Measurements from ENCODE around the gene ELP5.

The ELP5 gene

DNA sequence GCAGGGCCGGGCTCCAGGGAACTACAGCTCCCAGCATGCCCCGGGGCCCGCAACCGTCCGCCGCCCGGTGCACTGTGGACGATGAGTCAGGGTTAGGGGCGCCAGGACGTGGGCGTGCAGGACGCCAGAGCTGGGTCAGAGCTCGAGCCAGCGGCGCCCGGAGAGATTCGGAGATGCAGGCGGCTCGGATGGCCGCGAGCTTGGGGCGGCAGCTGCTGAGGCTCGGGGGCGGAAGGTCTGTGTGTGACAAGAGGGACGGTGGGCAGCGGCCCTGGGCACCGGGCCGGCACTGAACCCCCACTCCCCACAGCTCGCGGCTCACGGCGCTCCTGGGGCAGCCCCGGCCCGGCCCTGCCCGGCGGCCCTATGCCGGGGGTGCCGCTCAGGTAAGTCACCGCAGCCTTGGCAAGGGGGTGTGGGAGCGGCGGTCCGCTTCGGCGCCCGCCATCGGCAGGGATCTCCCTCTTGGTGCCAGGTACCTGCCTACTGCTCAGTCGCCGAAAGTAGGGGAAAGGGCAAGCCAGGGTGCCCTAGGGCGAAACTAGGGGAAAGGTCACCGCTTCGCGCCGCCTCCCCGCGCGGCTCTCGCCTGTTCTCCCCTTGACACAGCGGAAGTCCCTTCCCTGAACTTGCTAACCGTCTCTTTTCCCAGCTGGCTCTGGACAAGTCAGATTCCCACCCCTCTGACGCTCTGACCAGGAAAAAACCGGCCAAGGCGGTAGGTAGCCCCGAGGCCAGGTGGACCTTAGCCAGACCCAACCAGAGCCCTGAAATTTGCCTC lies 32.0 kb upstream of the ELP5 start, which contains the start of the genes ACADVL and DLG4:
Gene ACADVL (plus strand): TSS at position 127 of the 781 bp plus-strand sequence. CDS start 47 bp downstream, at position 174.
Gene DLG4 (minus strand): TSS at position 25 of the 781 bp plus-strand sequence.
- Histone ChIP-seq H3K36me3 (ENCODE audit: insufficient read depth, low read length) (peaks cover 36% of the 10 kb centered on the region), H3F3A (ENCODE audit: insufficient read depth, low read length) (no peaks in the 10 kb centered on the region), H3K9ac (ENCODE audit: low read length) (peak within 1 kb of the TSS; percentile 87), H3K27me3 (ENCODE audit: insufficient read depth, low read length) (no peaks in the 10 kb centered on the region), H3K4me2 (ENCODE audit: low read length) (peak within 1 kb of the TSS; percentile 97), H3K4me1 (ENCODE audit: insufficient read depth, low read length, severe bottlenecking) (peaks cover 27% of the 10 kb centered on the region), H2AFZ (ENCODE audit: low read length) (no peak within 1 kb of the TSS), H3K27ac (ENCODE audit: low read depth, low read length, poor library complexity, severe bottlenecking) (peak within 1 kb of the TSS; percentile 78), H3K9me2 (ENCODE audit: low read depth, low read length) (no peaks in the 10 kb centered on the region), H3K9me3 (ENCODE audit: low read length) (no peaks in the 10 kb centered on the region), H3K79me2 (ENCODE audit: insufficient read depth, low read length) (no peaks in the 10 kb centered on the region), H4K20me1 (ENCODE audit: insufficient read depth, low read length) (no peaks in the 10 kb centered on the region), H3K4me3 (ENCODE audit: low read depth, low read length, poor library complexity, severe bottlenecking) (peak within 1 kb of the TSS; percentile 83)
- no peak for TF ChIP-seq EZH2 (IDR thresholded peaks at IDR 0.05; ENCODE audit: borderline replicate concordance, low read length)
- TF ChIP-seq, protein P1, sequence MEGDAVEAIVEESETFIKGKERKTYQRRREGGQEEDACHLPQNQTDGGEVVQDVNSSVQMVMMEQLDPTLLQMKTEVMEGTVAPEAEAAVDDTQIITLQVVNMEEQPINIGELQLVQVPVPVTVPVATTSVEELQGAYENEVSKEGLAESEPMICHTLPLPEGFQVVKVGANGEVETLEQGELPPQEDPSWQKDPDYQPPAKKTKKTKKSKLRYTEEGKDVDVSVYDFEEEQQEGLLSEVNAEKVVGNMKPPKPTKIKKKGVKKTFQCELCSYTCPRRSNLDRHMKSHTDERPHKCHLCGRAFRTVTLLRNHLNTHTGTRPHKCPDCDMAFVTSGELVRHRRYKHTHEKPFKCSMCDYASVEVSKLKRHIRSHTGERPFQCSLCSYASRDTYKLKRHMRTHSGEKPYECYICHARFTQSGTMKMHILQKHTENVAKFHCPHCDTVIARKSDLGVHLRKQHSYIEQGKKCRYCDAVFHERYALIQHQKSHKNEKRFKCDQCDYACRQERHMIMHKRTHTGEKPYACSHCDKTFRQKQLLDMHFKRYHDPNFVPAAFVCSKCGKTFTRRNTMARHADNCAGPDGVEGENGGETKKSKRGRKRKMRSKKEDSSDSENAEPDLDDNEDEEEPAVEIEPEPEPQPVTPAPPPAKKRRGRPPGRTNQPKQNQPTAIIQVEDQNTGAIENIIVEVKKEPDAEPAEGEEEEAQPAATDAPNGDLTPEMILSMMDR (IDR thresholded peaks at IDR 0.05; ENCODE audit: low read length), result no peak

DNA sequence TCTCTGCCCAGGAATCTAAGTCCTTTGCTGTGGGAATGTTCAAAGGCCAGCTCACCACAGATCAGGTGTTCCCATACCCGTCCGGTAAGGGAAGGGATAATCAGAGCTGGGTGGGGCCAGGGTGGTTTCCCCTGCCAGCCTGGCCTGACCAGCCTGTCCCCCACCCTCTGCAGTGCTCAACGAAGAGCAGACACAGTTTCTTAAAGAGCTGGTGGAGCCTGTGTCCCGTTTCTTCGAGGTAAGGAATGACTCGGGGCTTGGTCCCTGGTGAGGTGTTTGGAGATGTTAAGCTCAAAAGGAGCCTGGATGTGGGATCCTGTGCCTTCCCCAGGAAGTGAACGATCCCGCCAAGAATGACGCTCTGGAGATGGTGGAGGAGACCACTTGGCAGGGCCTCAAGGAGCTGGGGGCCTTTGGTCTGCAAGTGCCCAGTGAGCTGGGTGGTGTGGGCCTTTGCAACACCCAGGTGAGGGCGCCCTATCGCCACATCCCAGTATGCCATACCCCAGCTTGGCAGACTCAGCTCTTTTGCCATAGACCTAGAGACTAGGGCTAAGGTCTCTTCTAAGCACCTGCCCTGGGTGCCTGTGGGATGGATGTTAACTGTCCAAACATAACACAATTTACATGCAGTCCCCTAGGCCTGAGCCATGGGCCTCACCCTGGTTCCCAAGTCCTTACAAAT lies 31.3 kb upstream of the ELP5 start:
- Histone ChIP-seq H3K4me1 (ENCODE audit: insufficient read depth, low read length, severe bottlenecking) (peaks cover 24% of the 10 kb centered on the region), H2AFZ (ENCODE audit: low read length) (no peak overlapping the region), H3K79me2 (ENCODE audit: insufficient read depth, low read length) (no peaks in the 10 kb centered on the region), H3K9ac (ENCODE audit: low read length) (peak overlapping the region; percentile 87), H3F3A (ENCODE audit: insufficient read depth, low read length) (no peaks in the 10 kb centered on the region; the same call in 1 of the 2 replicates), H4K20me1 (ENCODE audit: insufficient read depth, low read length) (no peaks in the 10 kb centered on the region), H3K27ac (ENCODE audit: low read depth, low read length, poor library complexity, severe bottlenecking) (peak overlapping the region; percentile 78), H3K9me2 (ENCODE audit: low read depth, low read length) (no peaks in the 10 kb centered on the region), H3K36me3 (ENCODE audit: insufficient read depth, low read length) (peaks cover 44% of the 10 kb centered on the region), H3K4me3 (ENCODE audit: low read depth, low read length, poor library complexity, severe bottlenecking) (peak overlapping the region; percentile 83), H3K27me3 (ENCODE audit: insufficient read depth, low read length) (no peaks in the 10 kb centered on the region), H3K9me3 (ENCODE audit: low read length) (no peaks in the 10 kb centered on the region), H3K4me2 (ENCODE audit: low read length) (peak overlapping the region; percentile 97)
- TF ChIP-seq, protein P1 (IDR thresholded peaks at IDR 0.05; ENCODE audit: low read length), result peak; percentile 81
- no peak for TF ChIP-seq EZH2 (IDR thresholded peaks at IDR 0.05; ENCODE audit: borderline replicate concordance, low read length)

DNA sequence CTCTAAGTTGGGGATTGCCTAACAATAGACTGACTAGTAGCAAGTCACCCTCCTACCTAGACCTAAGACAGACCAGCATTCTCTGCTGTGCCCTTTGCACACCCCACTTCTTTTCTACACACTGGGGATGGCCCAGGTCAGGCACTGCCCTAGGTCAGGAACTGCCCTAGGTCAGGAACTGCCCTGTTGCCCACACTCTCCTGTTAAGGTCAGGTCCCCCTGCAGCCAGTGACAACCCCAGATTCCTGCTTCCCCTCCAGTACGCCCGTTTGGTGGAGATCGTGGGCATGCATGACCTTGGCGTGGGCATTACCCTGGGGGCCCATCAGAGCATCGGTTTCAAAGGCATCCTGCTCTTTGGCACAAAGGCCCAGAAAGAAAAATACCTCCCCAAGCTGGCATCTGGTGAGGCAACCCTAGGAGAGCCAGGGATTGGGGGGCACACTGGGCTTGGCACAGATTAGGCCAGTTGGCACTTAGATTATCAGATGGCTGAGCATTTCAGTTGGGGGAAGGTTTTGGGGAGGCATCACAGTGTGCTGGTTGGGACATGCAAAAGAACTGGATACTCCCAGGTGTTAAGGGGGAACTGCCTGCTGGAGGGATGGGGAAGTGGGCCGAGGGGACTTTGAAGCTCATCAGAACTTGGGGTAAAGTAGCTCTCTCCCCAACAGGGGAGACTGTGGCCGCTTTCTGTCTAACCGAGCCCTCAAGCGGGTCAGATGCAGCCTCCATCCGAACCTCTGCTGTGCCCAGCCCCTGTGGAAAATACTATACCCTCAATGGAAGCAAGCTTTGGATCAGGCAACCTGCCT lies 30.5 kb upstream of the ELP5 start:
- TF ChIP-seq EZH2 (IDR thresholded peaks at IDR 0.05; ENCODE audit: borderline replicate concordance, low read length), result no peak
- TF ChIP-seq, protein P1 (IDR thresholded peaks at IDR 0.05; ENCODE audit: low read length), result no peak
- Histone ChIP-seq H3K9me2 (ENCODE audit: low read depth, low read length) (no peaks in the 10 kb centered on the region), H3K9me3 (ENCODE audit: low read length) (no peaks in the 10 kb centered on the region), H3F3A (ENCODE audit: insufficient read depth, low read length) (no peaks in the 10 kb centered on the region; the same call in 1 of the 2 replicates), H3K4me2 (ENCODE audit: low read length) (peak overlapping the region; percentile 97; the same call in 1 of the 2 replicates), H3K4me3 (ENCODE audit: low read depth, low read length, poor library complexity, severe bottlenecking) (no peak overlapping the region), H4K20me1 (ENCODE audit: insufficient read depth, low read length) (no peaks in the 10 kb centered on the region), H2AFZ (ENCODE audit: low read length) (no peak overlapping the region), H3K4me1 (ENCODE audit: insufficient read depth, low read length, severe bottlenecking) (peaks cover 24% of the 10 kb centered on the region), H3K79me2 (ENCODE audit: insufficient read depth, low read length) (no peaks in the 10 kb centered on the region), H3K9ac (ENCODE audit: low read length) (peak overlapping the region; percentile 22; the same call in 1 of the 2 replicates), H3K36me3 (ENCODE audit: insufficient read depth, low read length) (peaks cover 51% of the 10 kb centered on the region), H3K27me3 (ENCODE audit: insufficient read depth, low read length) (no peaks in the 10 kb centered on the region), H3K27ac (ENCODE audit: low read depth, low read length, poor library complexity, severe bottlenecking) (peak overlapping the region; percentile 44)
